A673 (cell line): ENCODE results near the gene ATP2B2. TPM values are rescaled to one million over a fixed set of nuclear protein-coding genes. Genes with fewer than 3 reads are reported as not detected.

Experiments used
- BruUV-seq: library from RNA; stranded (reverse); fragments of 400-500 nt; replicated peaks from 2 replicates; lab custom pipeline; 2021; lab: Mats Ljungman, UMichigan
- CTCF ChIA-PET: fragments of 300-600 bp; sonication (Branson Sonifier 250); formaldehyde crosslinking; loops from one replicate; lab custom pipeline; 2022; ENCODE audit warnings: antibody characterized with exemption; lab: Charles Lee
- POLR2A ChIA-PET: fragments of 300-600 bp; sonication (Branson Sonifier 250); formaldehyde crosslinking; loops from one replicate; lab custom pipeline; 2022; ENCODE audit warnings: antibody characterized with exemption; ENCODE audit not compliant: low non-redundant PET; lab: Charles Lee
- DNase-seq: peaks from one replicate; pipeline ENCODE4 v3.0.0-alpha.2; 2015; ENCODE audit warnings: low spot score
- H3K27ac ChIP-seq: fragments of 200-600 bp; sonication (generic); 2 replicates; pipeline ENCODE4 v1.5.1; 2016; ENCODE audit warnings: mixed run types, low read depth, mild to moderate bottlenecking, mixed read lengths, antibody characterized with exemption, low read length; ENCODE audit not compliant: poor library complexity, severe bottlenecking
- H3K27me3 ChIP-seq: fragments of 200-600 bp; sonication (generic); replicated peaks from 2 replicates; pipeline ENCODE4 v1.6.1; 2017; ENCODE audit warnings: mixed run types, low read depth, mild to moderate bottlenecking, mixed read lengths, antibody characterized with exemption, low read length; ENCODE audit not compliant: insufficient read depth, poor library complexity
- H3K36me3 ChIP-seq: fragments of 200-600 bp; sonication (generic); 2 replicates; pipeline ENCODE4 v1.6.1; 2016; ENCODE audit warnings: mixed run types, mild to moderate bottlenecking, mixed read lengths, antibody characterized with exemption, low read length; ENCODE audit not compliant: insufficient read depth, poor library complexity, severe bottlenecking
- H3K4me1 ChIP-seq: fragments of 200-600 bp; sonication (generic); 2 replicates; pipeline ENCODE4 v1.6.1; 2017; ENCODE audit warnings: mixed run types, mild to moderate bottlenecking, mixed read lengths, antibody characterized with exemption, low read length; ENCODE audit not compliant: insufficient read depth, poor library complexity, severe bottlenecking
- H3K4me3 ChIP-seq: fragments of 200-600 bp; sonication (generic); 2 replicates; pipeline ENCODE4 v1.5.1; 2016; ENCODE audit warnings: low read depth, mixed run types, mild to moderate bottlenecking, mixed read lengths, low read length; ENCODE audit not compliant: poor library complexity, severe bottlenecking
- H3K9me3 ChIP-seq: fragments of 200-600 bp; sonication (generic); 2 replicates; pipeline ENCODE4 v1.6.1; 2016; ENCODE audit warnings: mixed run types, low read depth, mild to moderate bottlenecking, mixed read lengths, antibody characterized with exemption, low read length; ENCODE audit not compliant: poor library complexity, severe bottlenecking
- EZH2 ChIP-seq: fragments of 200-600 bp; sonication (generic); IDR thresholded peaks from 2 replicates; pipeline ENCODE4 v1.6.1; 2017; ENCODE audit warnings: borderline replicate concordance, low read depth, mild to moderate bottlenecking, mixed read lengths, antibody characterized with exemption, low read length; ENCODE audit not compliant: poor library complexity, severe bottlenecking
- intact Hi-C: fragments of 100-400 bp; cut with micrococcal nuclease; formaldehyde crosslinking; loops from one replicate; pipeline ENCODE4 v1.10.0; 2022; ENCODE audit not compliant: unreplicated experiment
- total RNA-seq: library from RNA; stranded (reverse); gene quantifications from 2 replicates; pipeline ENCODE4 v1.2.3, GENCODE V29; 2021
- TF ChIP-seq, protein P1 (sequence below): fragments of 300-800, 200-600 bp; sonication (generic); conservative IDR thresholded peaks from 2 replicates; pipeline ENCODE4 v1.5.1; 2017; ENCODE audit warnings: low read depth, mild to moderate bottlenecking, antibody characterized with exemption, low read length, moderate library complexity, mixed read lengths

ATP2B2 gene
- total RNA-seq, 1 experiment from 2014 or later, result 0.17 TPM

DNA sequence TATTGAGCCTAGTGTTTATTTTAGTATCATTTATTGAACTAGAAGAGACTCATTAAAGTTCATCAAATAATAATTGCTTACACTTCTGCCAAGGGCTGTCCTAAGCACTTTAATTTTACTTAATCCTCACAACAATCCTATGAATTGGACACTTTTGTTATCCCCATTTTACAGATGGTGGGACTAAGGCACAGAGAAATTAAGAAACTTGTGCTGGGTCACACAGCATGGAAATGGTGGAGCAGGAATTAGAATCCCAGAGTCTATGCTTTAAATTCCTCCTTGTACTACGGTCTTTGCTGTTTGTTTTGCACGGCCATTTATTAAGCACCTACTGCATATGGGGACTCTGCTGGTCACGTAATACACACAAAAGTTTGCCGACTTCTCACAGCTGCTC, 7.9 kb downstream of the ATP2B2 start:
- TF ChIP-seq, protein P1, sequence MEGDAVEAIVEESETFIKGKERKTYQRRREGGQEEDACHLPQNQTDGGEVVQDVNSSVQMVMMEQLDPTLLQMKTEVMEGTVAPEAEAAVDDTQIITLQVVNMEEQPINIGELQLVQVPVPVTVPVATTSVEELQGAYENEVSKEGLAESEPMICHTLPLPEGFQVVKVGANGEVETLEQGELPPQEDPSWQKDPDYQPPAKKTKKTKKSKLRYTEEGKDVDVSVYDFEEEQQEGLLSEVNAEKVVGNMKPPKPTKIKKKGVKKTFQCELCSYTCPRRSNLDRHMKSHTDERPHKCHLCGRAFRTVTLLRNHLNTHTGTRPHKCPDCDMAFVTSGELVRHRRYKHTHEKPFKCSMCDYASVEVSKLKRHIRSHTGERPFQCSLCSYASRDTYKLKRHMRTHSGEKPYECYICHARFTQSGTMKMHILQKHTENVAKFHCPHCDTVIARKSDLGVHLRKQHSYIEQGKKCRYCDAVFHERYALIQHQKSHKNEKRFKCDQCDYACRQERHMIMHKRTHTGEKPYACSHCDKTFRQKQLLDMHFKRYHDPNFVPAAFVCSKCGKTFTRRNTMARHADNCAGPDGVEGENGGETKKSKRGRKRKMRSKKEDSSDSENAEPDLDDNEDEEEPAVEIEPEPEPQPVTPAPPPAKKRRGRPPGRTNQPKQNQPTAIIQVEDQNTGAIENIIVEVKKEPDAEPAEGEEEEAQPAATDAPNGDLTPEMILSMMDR, result no peak
- TF ChIP-seq EZH2, result no peak
- no TSS peak for BruUV-seq
- ChIA-PET POLR2A (no interaction called here), CTCF (no interaction called here)
- Histone ChIP-seq H3K27me3 (no peaks in the 10 kb centered on the region), H3K4me1 (no peaks in the 10 kb centered on the region), H3K27ac (no peak overlapping the region), H3K9me3 (no peaks in the 10 kb centered on the region), H3K36me3 (no peaks in the 10 kb centered on the region), H3K4me3 (no peak overlapping the region)
- no peak for DNase-seq
- intact Hi-C loops, result no loop called here

DNA sequence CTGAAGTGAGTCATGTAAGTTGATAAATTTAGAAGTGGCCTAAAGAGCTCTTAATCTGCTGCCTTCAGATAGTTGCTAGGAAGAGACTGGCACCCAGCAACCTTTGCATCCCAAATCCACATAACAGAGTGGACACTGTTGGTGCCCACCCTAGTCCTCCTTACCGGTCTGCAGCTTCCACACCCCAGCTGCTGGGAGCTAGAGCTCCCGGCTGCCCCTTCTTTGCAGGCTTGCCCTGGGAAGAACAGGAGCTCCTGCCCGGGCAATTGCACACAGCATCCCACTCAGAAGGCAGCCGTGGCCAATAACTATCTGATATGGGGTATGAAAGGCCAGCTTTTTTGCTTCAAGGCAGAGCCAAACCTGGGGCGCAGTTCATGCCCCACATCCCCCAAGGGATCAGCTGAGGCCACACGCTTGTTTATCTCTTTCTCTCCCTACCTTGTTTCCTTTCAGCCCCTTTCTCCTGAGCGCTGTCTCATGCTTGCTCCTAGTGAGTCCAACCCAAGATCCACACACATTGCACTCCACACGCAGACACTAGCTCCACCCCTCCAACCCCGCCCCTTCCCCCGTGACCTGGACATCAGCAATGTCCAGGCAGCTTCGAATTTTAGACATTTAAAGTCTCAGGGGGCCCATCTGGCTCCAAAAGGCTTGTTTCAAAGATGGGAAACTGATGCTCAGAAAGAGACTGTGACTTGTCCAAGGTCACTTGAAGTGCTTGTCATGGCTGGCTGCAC, 9.1 kb downstream of the ATP2B2 start:
- POLR2A ChIA-PET, result no interaction called here
- Histone ChIP-seq H3K9me3 (no peaks in the 10 kb centered on the region), H3K4me3 (no peak overlapping the region), H3K36me3 (no peaks in the 10 kb centered on the region), H3K4me1 (no peaks in the 10 kb centered on the region), H3K27ac (no peak overlapping the region), H3K27me3 (no peaks in the 10 kb centered on the region)
- BruUV-seq, result no TSS peak
- intact Hi-C loops, result no loop called here
- DNase-seq, result no peak
- CTCF ChIA-PET, result no interaction called here
- no peak for TF ChIP-seq EZH2
- TF ChIP-seq, protein P1, result no peak

DNA sequence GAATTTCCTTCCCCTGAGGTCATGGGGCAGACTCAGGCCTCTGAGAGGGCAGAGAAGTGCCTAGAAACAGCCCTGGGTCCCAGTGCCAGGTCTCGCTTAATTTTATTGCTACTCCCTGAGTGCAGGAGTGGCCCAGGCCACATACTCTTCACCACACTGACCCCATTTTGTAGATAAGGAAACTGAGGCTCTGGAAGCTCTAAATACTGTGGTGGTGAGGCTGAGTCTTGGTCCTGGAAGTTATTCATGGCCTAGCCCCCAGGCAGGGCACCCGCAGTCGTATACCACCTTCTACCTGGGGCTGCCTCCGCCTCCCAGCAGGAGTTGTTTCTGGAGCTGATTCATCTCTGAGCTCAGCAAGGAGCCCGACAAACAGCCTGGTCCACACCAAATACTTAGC, 9.8 kb downstream of the ATP2B2 start:
- H3K4me3 ChIP-seq, result no peak overlapping the region
- H3K36me3 ChIP-seq, result no peaks in the 10 kb centered on the region
- ChIA-PET POLR2A (no interaction called here), CTCF (no interaction called here)
- DNase-seq, result no peak
- no peaks in the 10 kb centered on the region for H3K27me3 ChIP-seq
- no peaks in the 10 kb centered on the region for H3K9me3 ChIP-seq
- H3K27ac ChIP-seq, result no peak overlapping the region
- TF ChIP-seq, protein P1, result no peak
- TF ChIP-seq EZH2, result no peak
- H3K4me1 ChIP-seq, result no peaks in the 10 kb centered on the region
- no TSS peak for BruUV-seq
- intact Hi-C loops, result no loop called here
